ENCODE results near the gene ZNF335. TPM values are rescaled to one million over a fixed set of nuclear protein-coding genes. Genes with fewer than 3 reads are reported as not detected.

ZNF335 gene
- total and polyA plus RNA-seq, 2 of the 13 experiments (the other 11 are each of a cell fraction or from before 2014, with no cell fraction given), result 9.7 to 13.7 TPM

DNA sequence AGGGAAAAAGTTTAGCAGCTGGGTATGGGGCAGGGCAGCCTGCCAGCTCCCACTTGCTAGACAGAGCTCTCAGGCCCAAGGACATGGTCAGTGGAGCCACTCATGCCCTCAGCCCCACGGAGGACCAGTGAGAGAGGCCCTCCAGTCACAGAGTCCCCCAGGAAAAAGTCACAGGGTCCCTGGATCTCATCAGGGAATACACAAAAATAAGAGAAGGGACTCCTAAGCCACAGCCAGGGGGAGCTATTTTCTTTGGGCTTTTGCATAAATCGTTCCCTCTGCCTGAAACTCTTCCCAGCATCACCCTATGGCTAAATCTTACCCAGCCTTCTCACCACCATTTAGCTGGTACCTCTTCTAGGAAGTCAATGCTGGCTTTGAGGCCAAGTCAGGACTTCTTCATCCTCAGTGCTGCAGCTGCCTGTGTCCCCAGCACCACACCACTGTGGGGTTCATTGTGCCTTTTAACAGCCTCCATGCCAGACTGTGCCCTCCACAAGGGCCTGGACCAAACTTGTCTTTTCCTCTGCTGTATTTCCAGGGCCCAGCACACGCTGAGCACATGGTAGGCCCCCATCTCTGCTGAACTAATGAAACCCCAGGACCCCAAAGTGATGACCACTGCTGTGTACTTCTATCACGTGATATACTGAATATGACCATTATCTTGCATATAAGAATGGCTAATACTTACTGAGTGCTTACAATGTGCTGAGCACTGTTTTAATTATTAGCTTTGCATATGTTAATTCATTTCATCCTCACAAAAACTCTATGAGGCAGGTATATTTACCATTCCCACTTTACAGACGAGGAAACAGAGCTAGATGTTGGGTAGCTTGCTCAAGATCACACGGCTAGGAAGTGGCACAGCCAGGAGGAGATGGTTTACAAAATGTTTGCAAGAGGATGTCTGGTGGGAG is 2.0 kb downstream of the ZNF335 start (continued):
- TF ChIP-seq, protein P1, sequence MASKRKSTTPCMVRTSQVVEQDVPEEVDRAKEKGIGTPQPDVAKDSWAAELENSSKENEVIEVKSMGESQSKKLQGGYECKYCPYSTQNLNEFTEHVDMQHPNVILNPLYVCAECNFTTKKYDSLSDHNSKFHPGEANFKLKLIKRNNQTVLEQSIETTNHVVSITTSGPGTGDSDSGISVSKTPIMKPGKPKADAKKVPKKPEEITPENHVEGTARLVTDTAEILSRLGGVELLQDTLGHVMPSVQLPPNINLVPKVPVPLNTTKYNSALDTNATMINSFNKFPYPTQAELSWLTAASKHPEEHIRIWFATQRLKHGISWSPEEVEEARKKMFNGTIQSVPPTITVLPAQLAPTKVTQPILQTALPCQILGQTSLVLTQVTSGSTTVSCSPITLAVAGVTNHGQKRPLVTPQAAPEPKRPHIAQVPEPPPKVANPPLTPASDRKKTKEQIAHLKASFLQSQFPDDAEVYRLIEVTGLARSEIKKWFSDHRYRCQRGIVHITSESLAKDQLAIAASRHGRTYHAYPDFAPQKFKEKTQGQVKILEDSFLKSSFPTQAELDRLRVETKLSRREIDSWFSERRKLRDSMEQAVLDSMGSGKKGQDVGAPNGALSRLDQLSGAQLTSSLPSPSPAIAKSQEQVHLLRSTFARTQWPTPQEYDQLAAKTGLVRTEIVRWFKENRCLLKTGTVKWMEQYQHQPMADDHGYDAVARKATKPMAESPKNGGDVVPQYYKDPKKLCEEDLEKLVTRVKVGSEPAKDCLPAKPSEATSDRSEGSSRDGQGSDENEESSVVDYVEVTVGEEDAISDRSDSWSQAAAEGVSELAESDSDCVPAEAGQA (IDR thresholded peaks at IDR 0.05; ENCODE audit: low read depth), result no peak
- TF ChIP-seq, protein P1 (CRISPR knock-in tag; IDR thresholded peaks at IDR 0.05; ENCODE audit: borderline replicate concordance), result no peak
- no peak for TF ChIP-seq ZNF382 (CRISPR knock-in tag; IDR thresholded peaks at IDR 0.05; ENCODE audit: borderline replicate concordance)
- TF ChIP-seq SRSF9 (IDR thresholded peaks at IDR 0.05; ENCODE audit: borderline replicate concordance, insufficient read depth, low read depth, low read length, poor library complexity, severe bottlenecking), result no peak
- TF ChIP-seq, protein P2, sequence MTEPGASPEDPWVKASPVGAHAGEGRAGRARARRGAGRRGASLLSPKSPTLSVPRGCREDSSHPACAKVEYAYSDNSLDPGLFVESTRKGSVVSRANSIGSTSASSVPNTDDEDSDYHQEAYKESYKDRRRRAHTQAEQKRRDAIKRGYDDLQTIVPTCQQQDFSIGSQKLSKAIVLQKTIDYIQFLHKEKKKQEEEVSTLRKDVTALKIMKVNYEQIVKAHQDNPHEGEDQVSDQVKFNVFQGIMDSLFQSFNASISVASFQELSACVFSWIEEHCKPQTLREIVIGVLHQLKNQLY (CRISPR knock-in tag; IDR thresholded peaks at IDR 0.05), result no peak
- no peak for TF ChIP-seq HHEX (CRISPR knock-in tag; IDR thresholded peaks at IDR 0.05)
- no peak for TF ChIP-seq CREM (IDR thresholded peaks at IDR 0.05)
- no peak for TF ChIP-seq CREM (CRISPR knock-in tag; IDR thresholded peaks at IDR 0.05)
- no peak for TF ChIP-seq CENPX (CRISPR knock-in tag; IDR thresholded peaks at IDR 0.05)
- TF ChIP-seq, protein P3, sequence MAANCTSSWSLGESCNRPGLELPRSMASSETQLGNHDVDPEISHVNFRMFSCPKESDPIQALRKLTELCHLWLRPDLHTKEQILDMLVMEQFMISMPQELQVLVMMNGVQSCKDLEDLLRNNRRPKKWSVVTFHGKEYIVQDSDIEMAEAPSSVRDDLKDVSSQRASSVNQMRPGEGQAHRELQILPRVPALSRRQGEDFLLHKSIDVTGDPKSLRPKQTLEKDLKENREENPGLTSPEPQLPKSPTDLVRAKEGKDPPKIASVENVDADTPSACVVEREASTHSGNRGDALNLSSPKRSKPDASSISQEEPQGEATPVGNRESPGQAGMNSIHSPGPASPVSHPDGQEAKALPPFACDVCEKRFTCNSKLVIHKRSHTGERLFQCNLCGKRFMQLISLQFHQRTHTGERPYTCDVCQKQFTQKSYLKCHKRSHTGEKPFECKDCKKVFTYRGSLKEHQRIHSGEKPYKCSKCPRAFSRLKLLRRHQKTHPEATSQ (CRISPR knock-in tag; IDR thresholded peaks at IDR 0.05; ENCODE audit: borderline replicate concordance), result no peak
- peak; percentile 42; the same call in 1 of the 2 replicates for TF ChIP-seq ZNF354B (CRISPR knock-in tag; IDR thresholded peaks at IDR 0.05)
- no peak for TF ChIP-seq RARA (CRISPR knock-in tag; IDR thresholded peaks at IDR 0.05)
- TF ChIP-seq ZNF121 (CRISPR knock-in tag; IDR thresholded peaks at IDR 0.05), result no peak
- TF ChIP-seq NKX3-1 (CRISPR knock-in tag; IDR thresholded peaks at IDR 0.05), result no peak
- TF ChIP-seq KLF12 (CRISPR knock-in tag; IDR thresholded peaks at IDR 0.05; ENCODE audit: borderline replicate concordance), result no peak; the same call in 1 of the 2 replicates
- no peak for TF ChIP-seq TARDBP (CRISPR knock-in tag; IDR thresholded peaks at IDR 0.05)
- TF ChIP-seq, protein P4, sequence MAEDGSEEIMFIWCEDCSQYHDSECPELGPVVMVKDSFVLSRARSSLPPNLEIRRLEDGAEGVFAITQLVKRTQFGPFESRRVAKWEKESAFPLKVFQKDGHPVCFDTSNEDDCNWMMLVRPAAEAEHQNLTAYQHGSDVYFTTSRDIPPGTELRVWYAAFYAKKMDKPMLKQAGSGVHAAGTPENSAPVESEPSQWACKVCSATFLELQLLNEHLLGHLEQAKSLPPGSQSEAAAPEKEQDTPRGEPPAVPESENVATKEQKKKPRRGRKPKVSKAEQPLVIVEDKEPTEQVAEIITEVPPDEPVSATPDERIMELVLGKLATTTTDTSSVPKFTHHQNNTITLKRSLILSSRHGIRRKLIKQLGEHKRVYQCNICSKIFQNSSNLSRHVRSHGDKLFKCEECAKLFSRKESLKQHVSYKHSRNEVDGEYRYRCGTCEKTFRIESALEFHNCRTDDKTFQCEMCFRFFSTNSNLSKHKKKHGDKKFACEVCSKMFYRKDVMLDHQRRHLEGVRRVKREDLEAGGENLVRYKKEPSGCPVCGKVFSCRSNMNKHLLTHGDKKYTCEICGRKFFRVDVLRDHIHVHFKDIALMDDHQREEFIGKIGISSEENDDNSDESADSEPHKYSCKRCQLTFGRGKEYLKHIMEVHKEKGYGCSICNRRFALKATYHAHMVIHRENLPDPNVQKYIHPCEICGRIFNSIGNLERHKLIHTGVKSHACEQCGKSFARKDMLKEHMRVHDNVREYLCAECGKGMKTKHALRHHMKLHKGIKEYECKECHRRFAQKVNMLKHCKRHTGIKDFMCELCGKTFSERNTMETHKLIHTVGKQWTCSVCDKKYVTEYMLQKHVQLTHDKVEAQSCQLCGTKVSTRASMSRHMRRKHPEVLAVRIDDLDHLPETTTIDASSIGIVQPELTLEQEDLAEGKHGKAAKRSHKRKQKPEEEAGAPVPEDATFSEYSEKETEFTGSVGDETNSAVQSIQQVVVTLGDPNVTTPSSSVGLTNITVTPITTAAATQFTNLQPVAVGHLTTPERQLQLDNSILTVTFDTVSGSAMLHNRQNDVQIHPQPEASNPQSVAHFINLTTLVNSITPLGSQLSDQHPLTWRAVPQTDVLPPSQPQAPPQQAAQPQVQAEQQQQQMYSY (CRISPR knock-in tag; IDR thresholded peaks at IDR 0.05), result no peak
- no peak for TF ChIP-seq MEIS1 (CRISPR knock-in tag; IDR thresholded peaks at IDR 0.05; ENCODE audit: borderline replicate concordance)

Measured in HepG2 (cell line).